CD4-positive, alpha-beta T cell treated with Interleukin-15 for 1 hour (primary cell): ENCODE data around the gene OR6V1.
"Not testable (repeated sequence)": the region's sequence is repeated elsewhere in the genome, so short reads cannot be mapped to it uniquely, and the experiment has no call there.

Source experiments
- DNase-seq: peaks from one replicate; pipeline ENCODE4 v3.0.0-alpha.2; 2020

Gene OR6V1

GRCh38 chr7:143043391-143043790, 8.8 kb upstream of the OR6V1 start:
- no peak for DNase-seq

GRCh38 chr7:143046426-143046851, 5.7 kb upstream of the OR6V1 start:
- DNase-seq: no peak

GRCh38 chr7:143047326-143047725, 4.8 kb upstream of the OR6V1 start:
- no peak for DNase-seq

GRCh38 chr7:143048827-143049226, 3.3 kb upstream of the OR6V1 start:
- no peak for DNase-seq

GRCh38 chr7:143049362-143049761, 2.8 kb upstream of the OR6V1 start:
- no peak for DNase-seq

GRCh38 chr7:143050931-143051330, 1.2 kb upstream of the OR6V1 start:
- no peak for DNase-seq

- no peak for DNase-seq
These were observed 2.5 kb downstream of the OR6V1 start for GRCh38 chr7:143054621-143055020.

- no peak for DNase-seq
These were observed 3.6 kb downstream of the OR6V1 start for GRCh38 chr7:143055754-143056153.

GRCh38 chr7:143063741-143064140, 11.6 kb downstream of the OR6V1 start:
- DNase-seq: no peak

GRCh38 chr7:143068446-143068845, 16.3 kb downstream of the OR6V1 start:
- DNase-seq: no peak

- DNase-seq: no peak
These were observed 17.9 kb downstream of the OR6V1 start for GRCh38 chr7:143069912-143070500.

GRCh38 chr7:143073556-143073955, 21.4 kb downstream of the OR6V1 start:
- DNase-seq: no peak

- no peak for DNase-seq
These were observed 22.0 kb downstream of the OR6V1 start for GRCh38 chr7:143074141-143074540.

- DNase-seq: no peak
These were observed 33.0 kb downstream of the OR6V1 start for GRCh38 chr7:143085109-143085508.

GRCh38 chr7:143085610-143086009, 33.5 kb downstream of the OR6V1 start:
- DNase-seq: not testable (repeated sequence)

- DNase-seq: not testable (repeated sequence)
These were observed 36.5 kb downstream of the OR6V1 start for GRCh38 chr7:143088549-143089231.

- DNase-seq: no peak
These were observed 44.0 kb downstream of the OR6V1 start for GRCh38 chr7:143096146-143096545.

- DNase-seq: not testable (repeated sequence)
These were observed 47.4 kb downstream of the OR6V1 start for GRCh38 chr7:143099579-143099978.
